HepG2 (cell line): ENCODE data around the gene ACSS1. TPM values are rescaled to one million over a fixed set of nuclear protein-coding genes. Genes with fewer than 3 reads are reported as not detected.

Source experiments
- CEBPG ChIP-seq: IDR thresholded peaks from 2 replicates; pipeline ENCODE4 v1.6.1; 2016
- GATAD1 ChIP-seq: IDR thresholded peaks from 2 replicates; pipeline ENCODE4 v1.6.1; 2016; ENCODE audit warnings: missing genetic modification reagents, missing compliant biosample characterization
- JUN ChIP-seq: sonication (generic); formaldehyde crosslinking; IDR thresholded peaks from 2 replicates; pipeline ENCODE4 v1.4.0; 2020; ENCODE audit warnings: mild to moderate bottlenecking, missing genetic modification reagents
- MED1 ChIP-seq: sonication (generic); formaldehyde crosslinking; IDR thresholded peaks from 2 replicates; pipeline ENCODE4 v1.4.0; 2020; ENCODE audit warnings: missing genetic modification reagents
- MTF1 ChIP-seq: sonication (generic); formaldehyde crosslinking; IDR thresholded peaks from 2 replicates; pipeline ENCODE4 v1.5.0; 2020; ENCODE audit warnings: missing genetic modification reagents
- NR2F6 ChIP-seq, 2 experiments: IDR thresholded peaks; 2 replicates each; pipeline ENCODE4 v1.6.1; 2016; ENCODE audit warnings: antibody characterized with exemption in 1 of 2, mild to moderate bottlenecking in 1 of 2
- SUZ12 ChIP-seq: fragments of 150-350 bp; IDR thresholded peaks from 2 replicates; pipeline ENCODE4 v1.6.1; 2014; ENCODE audit warnings: low read depth, low read length
- TP53 ChIP-seq: sonication (generic); formaldehyde crosslinking; conservative IDR thresholded peaks from 2 replicates; pipeline ENCODE4 v1.4.0; 2020; ENCODE audit warnings: missing genetic modification reagents
- YEATS4 ChIP-seq: sonication (generic); formaldehyde crosslinking; IDR thresholded peaks from 2 replicates; pipeline ENCODE4 v1.4.0; 2020; ENCODE audit warnings: missing genetic modification reagents, borderline replicate concordance
- ZFP37 ChIP-seq: sonication (generic); formaldehyde crosslinking; IDR thresholded peaks from 2 replicates; pipeline ENCODE4 v1.4.0; 2020; ENCODE audit warnings: missing genetic modification reagents, borderline replicate concordance
- ZKSCAN8 ChIP-seq: IDR thresholded peaks from 2 replicates; pipeline ENCODE4 v1.6.1; 2016; ENCODE audit warnings: borderline replicate concordance, missing genetic modification reagents, missing compliant biosample characterization
- ZMAT3 ChIP-seq: sonication (generic); formaldehyde crosslinking; conservative IDR thresholded peaks from 2 replicates; pipeline ENCODE4 v1.7.0; 2021; ENCODE audit warnings: missing genetic modification reagents
- ZMYM2 ChIP-seq: sonication (generic); formaldehyde crosslinking; IDR thresholded peaks from 2 replicates; pipeline ENCODE4 v1.8.0; 2022; ENCODE audit warnings: mild to moderate bottlenecking, missing genetic modification reagents
- ZNF232 ChIP-seq: sonication (generic); formaldehyde crosslinking; IDR thresholded peaks from 2 replicates; pipeline ENCODE4 v1.4.0; 2020; ENCODE audit warnings: missing genetic modification reagents, borderline replicate concordance
- ZNF674 ChIP-seq: sonication (generic); formaldehyde crosslinking; IDR thresholded peaks from 2 replicates; pipeline ENCODE4 v1.5.0; 2020; ENCODE audit warnings: low read depth, mild to moderate bottlenecking, missing genetic modification reagents
- ZNF746 ChIP-seq: sonication (generic); formaldehyde crosslinking; IDR thresholded peaks from 2 replicates; pipeline ENCODE4 v1.8.0; 2022; ENCODE audit warnings: mild to moderate bottlenecking, missing genetic modification reagents
- ZNF777 ChIP-seq: sonication (generic); formaldehyde crosslinking; IDR thresholded peaks from 2 replicates; pipeline ENCODE4 v1.4.0; 2020; ENCODE audit warnings: missing genetic modification reagents
- ZNF883 ChIP-seq: sonication (generic); formaldehyde crosslinking; IDR thresholded peaks from 2 replicates; pipeline ENCODE4 v1.5.1; 2020; ENCODE audit warnings: mild to moderate bottlenecking, missing genetic modification reagents; ENCODE audit errors: not compliant biosample characterization
- ZSCAN9 ChIP-seq: IDR thresholded peaks from 2 replicates; pipeline ENCODE4 v1.6.1; 2016; ENCODE audit warnings: borderline replicate concordance
- polyA plus RNA-seq, 8 experiments: library from polyadenylated mRNA; depleted of rRNA in 3 of 8; stranded (reverse) in 7 of 8; unstranded in 1 of 8; fragments of >200 nt; fragmentation: Illumina TruSeq in 4 of 8; extraction: Trizol in 4 of 8; gene quantifications; 2 replicates each; pipeline versions ENCODE4 v1.2.1 to v1.2.3, GENCODE V29; 2011 to 2016; ENCODE audit warnings: low read depth in 4 of 8, missing spikeins in 1 of 8, mixed read lengths in 1 of 8; ENCODE audit not compliant: insufficient read depth in 1 of 8
- total RNA-seq, 5 experiments: library from RNA; depleted of rRNA; stranded (reverse); fragments of >200 nt; fragmentation: Illumina TruSeq; extraction: Trizol; gene quantifications; 2 replicates each; pipeline ENCODE4 v1.2.3, GENCODE V29; 2016; ENCODE audit warnings: low read depth in 1 of 5
- TF ChIP-seq, protein P1 (sequence below): sonication (generic); formaldehyde crosslinking; IDR thresholded peaks from 2 replicates; pipeline ENCODE4 v1.4.0; 2020; ENCODE audit warnings: missing genetic modification reagents, borderline replicate concordance
- TF ChIP-seq, protein P2 (sequence below): sonication (generic); formaldehyde crosslinking; IDR thresholded peaks from 2 replicates; pipeline ENCODE4 v1.4.0; 2020; ENCODE audit warnings: low read depth, missing genetic modification reagents
- TF ChIP-seq, protein P3 (sequence below): sonication (generic); formaldehyde crosslinking; IDR thresholded peaks from 2 replicates; pipeline ENCODE4 v1.5.0; 2020; ENCODE audit warnings: mild to moderate bottlenecking, missing genetic modification reagents

The ACSS1 gene
- total and polyA plus RNA-seq, 2 of the 13 experiments (the other 11 are each of a cell fraction or from before 2014, with no cell fraction given): 15.2 to 41.6 TPM

- no peak for TF ChIP-seq ZNF883 (CRISPR knock-in tag)
- peak; percentile 54; the same call in 1 of the 2 replicates for TF ChIP-seq ZMAT3 (CRISPR knock-in tag)
- TF ChIP-seq JUN (CRISPR knock-in tag): no peak
- no peak for TF ChIP-seq ZMYM2 (CRISPR knock-in tag)
- TF ChIP-seq TP53 (CRISPR knock-in tag): no peak
- TF ChIP-seq ZNF232 (CRISPR knock-in tag): peak; percentile 73; the same call in 1 of the 2 replicates
- TF ChIP-seq, protein P1, sequence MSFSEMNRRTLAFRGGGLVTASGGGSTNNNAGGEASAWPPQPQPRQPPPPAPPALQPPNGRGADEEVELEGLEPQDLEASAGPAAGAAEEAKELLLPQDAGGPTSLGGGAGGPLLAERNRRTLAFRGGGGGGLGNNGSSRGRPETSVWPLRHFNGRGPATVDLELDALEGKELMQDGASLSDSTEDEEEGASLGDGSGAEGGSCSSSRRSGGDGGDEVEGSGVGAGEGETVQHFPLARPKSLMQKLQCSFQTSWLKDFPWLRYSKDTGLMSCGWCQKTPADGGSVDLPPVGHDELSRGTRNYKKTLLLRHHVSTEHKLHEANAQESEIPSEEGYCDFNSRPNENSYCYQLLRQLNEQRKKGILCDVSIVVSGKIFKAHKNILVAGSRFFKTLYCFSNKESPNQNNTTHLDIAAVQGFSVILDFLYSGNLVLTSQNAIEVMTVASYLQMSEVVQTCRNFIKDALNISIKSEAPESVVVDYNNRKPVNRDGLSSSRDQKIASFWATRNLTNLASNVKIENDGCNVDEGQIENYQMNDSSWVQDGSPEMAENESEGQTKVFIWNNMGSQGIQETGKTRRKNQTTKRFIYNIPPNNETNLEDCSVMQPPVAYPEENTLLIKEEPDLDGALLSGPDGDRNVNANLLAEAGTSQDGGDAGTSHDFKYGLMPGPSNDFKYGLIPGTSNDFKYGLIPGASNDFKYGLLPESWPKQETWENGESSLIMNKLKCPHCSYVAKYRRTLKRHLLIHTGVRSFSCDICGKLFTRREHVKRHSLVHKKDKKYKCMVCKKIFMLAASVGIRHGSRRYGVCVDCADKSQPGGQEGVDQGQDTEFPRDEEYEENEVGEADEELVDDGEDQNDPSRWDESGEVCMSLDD (CRISPR knock-in tag): 0 out of 2 replicates have a peak, but pooled peaks have one; percentile 31
- TF ChIP-seq ZSCAN9 (CRISPR knock-in tag): peak; percentile 90
- 0 out of 2 replicates have a peak, but pooled peaks have one; percentile 31 for TF ChIP-seq ZFP37 (CRISPR knock-in tag)
- no peak for TF ChIP-seq CEBPG (CRISPR knock-in tag)
- TF ChIP-seq ZNF777 (CRISPR knock-in tag): 0 out of 2 replicates have a peak, but pooled peaks have one; percentile 29
- no peak for TF ChIP-seq NR2F6 (IDR thresholded peaks at IDR 0.05)
- no peak for TF ChIP-seq NR2F6 (CRISPR knock-in tag; IDR thresholded peaks at IDR 0.05)
- TF ChIP-seq YEATS4: no peak
- no peak for TF ChIP-seq SUZ12
- TF ChIP-seq ZNF674 (CRISPR knock-in tag): no peak
- no peak for TF ChIP-seq ZNF746 (CRISPR knock-in tag)
- 0 out of 2 replicates have a peak, but pooled peaks have one; percentile 34 for TF ChIP-seq GATAD1 (CRISPR knock-in tag)
- TF ChIP-seq, protein P2, sequence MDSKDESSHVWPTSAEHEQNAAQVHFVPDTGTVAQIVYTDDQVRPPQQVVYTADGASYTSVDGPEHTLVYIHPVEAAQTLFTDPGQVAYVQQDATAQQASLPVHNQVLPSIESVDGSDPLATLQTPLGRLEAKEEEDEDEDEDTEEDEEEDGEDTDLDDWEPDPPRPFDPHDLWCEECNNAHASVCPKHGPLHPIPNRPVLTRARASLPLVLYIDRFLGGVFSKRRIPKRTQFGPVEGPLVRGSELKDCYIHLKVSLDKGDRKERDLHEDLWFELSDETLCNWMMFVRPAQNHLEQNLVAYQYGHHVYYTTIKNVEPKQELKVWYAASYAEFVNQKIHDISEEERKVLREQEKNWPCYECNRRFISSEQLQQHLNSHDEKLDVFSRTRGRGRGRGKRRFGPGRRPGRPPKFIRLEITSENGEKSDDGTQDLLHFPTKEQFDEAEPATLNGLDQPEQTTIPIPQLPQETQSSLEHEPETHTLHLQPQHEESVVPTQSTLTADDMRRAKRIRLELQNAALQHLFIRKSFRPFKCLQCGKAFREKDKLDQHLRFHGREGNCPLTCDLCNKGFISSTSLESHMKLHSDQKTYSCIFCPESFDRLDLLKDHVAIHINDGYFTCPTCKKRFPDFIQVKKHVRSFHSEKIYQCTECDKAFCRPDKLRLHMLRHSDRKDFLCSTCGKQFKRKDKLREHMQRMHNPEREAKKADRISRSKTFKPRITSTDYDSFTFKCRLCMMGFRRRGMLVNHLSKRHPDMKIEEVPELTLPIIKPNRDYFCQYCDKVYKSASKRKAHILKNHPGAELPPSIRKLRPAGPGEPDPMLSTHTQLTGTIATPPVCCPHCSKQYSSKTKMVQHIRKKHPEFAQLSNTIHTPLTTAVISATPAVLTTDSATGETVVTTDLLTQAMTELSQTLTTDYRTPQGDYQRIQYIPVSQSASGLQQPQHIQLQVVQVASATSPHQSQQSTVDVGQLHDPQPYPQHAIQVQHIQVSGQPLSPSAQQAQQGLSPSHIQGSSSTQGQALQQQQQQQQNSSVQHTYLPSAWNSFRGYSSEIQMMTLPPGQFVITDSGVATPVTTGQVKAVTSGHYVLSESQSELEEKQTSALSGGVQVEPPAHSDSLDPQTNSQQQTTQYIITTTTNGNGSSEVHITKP (CRISPR knock-in tag): 0 out of 2 replicates have a peak, but pooled peaks have one; percentile 30
- TF ChIP-seq MED1 (CRISPR knock-in tag): 0 out of 2 replicates have a peak, but pooled peaks have one; percentile 22
- no peak for TF ChIP-seq ZKSCAN8 (CRISPR knock-in tag)
- TF ChIP-seq, protein P3, sequence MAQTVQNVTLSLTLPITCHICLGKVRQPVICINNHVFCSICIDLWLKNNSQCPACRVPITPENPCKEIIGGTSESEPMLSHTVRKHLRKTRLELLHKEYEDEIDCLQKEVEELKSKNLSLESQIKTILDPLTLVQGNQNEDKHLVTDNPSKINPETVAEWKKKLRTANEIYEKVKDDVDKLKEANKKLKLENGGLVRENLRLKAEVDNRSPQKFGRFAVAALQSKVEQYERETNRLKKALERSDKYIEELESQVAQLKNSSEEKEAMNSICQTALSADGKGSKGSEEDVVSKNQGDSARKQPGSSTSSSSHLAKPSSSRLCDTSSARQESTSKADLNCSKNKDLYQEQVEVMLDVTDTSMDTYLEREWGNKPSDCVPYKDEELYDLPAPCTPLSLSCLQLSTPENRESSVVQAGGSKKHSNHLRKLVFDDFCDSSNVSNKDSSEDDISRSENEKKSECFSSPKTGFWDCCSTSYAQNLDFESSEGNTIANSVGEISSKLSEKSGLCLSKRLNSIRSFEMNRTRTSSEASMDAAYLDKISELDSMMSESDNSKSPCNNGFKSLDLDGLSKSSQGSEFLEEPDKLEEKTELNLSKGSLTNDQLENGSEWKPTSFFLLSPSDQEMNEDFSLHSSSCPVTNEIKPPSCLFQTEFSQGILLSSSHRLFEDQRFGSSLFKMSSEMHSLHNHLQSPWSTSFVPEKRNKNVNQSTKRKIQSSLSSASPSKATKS (CRISPR knock-in tag): no peak
- TF ChIP-seq MTF1 (CRISPR knock-in tag): 0 out of 2 replicates have a peak, but pooled peaks have one; percentile 54
Observed at GRCh38 chr20:25081065-25081729, 23.3 kb upstream of the ACSS1 start (continued).
